DND-41 (cell line): ENCODE results near the gene ACAD9.

Experiments used
- EZH2 ChIP-seq: IDR thresholded peaks from 3 replicates; pipeline ENCODE4 v1.6.1; 2012; ENCODE audit warnings: borderline replicate concordance, low read depth, mild to moderate bottlenecking, moderate library complexity, low read length, inconsistent platforms; ENCODE audit not compliant: severe bottlenecking
- TF ChIP-seq, protein P1 (sequence below): IDR thresholded peaks from 2 replicates; pipeline ENCODE4 v1.5.1; 2012; ENCODE audit warnings: borderline replicate concordance, low read length, moderate library complexity, mild to moderate bottlenecking; ENCODE audit not compliant: poor library complexity, severe bottlenecking; ENCODE audit errors: extremely low read depth

DNA sequence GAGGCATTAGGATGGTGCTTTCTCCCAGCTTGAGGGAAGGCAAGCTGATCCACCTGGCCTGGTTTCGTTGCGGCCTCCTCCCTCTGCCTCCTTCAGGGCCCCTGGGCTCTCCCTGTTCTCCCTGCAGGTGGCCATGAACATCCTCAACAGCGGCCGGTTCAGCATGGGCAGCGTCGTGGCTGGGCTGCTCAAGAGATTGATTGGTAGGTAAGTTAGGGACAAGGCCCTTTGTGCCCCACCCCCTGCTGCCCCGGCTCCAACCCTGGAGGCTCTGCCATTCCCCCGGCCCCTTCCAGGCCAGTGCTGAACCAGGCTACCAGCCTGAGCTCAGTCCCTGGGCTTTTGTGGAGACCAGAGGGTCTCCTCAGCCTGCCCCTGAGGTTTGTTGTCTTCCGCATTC, 23.0 kb downstream of the ACAD9 start:
- no peak for TF ChIP-seq EZH2
- TF ChIP-seq, protein P1, sequence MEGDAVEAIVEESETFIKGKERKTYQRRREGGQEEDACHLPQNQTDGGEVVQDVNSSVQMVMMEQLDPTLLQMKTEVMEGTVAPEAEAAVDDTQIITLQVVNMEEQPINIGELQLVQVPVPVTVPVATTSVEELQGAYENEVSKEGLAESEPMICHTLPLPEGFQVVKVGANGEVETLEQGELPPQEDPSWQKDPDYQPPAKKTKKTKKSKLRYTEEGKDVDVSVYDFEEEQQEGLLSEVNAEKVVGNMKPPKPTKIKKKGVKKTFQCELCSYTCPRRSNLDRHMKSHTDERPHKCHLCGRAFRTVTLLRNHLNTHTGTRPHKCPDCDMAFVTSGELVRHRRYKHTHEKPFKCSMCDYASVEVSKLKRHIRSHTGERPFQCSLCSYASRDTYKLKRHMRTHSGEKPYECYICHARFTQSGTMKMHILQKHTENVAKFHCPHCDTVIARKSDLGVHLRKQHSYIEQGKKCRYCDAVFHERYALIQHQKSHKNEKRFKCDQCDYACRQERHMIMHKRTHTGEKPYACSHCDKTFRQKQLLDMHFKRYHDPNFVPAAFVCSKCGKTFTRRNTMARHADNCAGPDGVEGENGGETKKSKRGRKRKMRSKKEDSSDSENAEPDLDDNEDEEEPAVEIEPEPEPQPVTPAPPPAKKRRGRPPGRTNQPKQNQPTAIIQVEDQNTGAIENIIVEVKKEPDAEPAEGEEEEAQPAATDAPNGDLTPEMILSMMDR: no peak
